GM18909 (cell line): ENCODE results near the gene CDC40.
"Not testable (repeated sequence)": the region's sequence is repeated elsewhere in the genome, so short reads cannot be mapped to it uniquely, and the experiment has no call there.

Experiments used
- ATAC-seq: cut with Tn5 transposase; IDR thresholded peaks from one replicate; pipeline ENCODE4 v1.9.1; 2021; ENCODE audit warnings: mild to moderate bottlenecking; ENCODE audit not compliant: unreplicated experiment, poor library complexity

Gene CDC40

GRCh38 chr6:110266996-110267395, 86.8 kb downstream of the CDC40 start:
- ATAC-seq, result no peak

GRCh38 chr6:110269623-110270022, 89.4 kb downstream of the CDC40 start:
- no peak for ATAC-seq

GRCh38 chr6:110270165-110270564, 89.9 kb downstream of the CDC40 start:
- no peak for ATAC-seq

DNA sequence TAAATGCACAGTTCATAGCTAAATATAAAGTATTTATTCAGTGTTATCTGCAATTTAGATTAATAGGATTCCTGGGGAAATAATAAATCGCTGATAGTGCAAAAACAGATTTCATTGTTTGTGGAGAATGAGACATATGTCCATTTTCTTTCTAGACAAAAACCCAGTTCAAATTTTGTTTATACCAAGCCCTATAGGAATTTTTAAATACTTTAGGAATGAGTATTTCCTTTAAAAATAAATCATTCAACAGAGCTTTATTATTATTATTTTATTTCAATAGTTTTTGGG, 91.5 kb downstream of the CDC40 start:
- no peak for ATAC-seq

DNA sequence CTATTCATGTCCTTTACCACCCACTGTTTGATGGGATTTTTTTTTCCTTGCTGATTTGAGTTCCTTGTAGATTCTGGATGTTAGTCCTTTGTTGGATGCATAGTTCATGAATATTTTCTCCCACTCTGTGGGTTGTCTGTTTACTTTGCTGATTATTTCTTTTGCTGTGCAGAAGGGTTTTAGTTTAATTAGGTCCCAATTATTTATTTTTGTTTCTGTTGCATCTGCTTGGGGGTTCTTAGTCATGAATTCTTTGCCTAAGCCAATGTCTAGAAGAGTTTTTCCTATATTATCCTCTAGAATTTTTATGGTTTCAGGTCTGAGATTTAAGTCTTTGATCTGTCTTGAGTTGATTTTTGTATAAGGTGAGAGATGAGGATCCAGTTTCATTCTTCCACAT, 92.6 kb downstream of the CDC40 start:
- not testable (repeated sequence) for ATAC-seq

GRCh38 chr6:110277100-110277665, 97.0 kb downstream of the CDC40 start:
- no peak for ATAC-seq
